ENCODE data around the gene DNAJB6.
A peak's percentile ranks its signal among the peaks of the same experiment; 100 is the strongest.

The DNAJB6 gene

DNA sequence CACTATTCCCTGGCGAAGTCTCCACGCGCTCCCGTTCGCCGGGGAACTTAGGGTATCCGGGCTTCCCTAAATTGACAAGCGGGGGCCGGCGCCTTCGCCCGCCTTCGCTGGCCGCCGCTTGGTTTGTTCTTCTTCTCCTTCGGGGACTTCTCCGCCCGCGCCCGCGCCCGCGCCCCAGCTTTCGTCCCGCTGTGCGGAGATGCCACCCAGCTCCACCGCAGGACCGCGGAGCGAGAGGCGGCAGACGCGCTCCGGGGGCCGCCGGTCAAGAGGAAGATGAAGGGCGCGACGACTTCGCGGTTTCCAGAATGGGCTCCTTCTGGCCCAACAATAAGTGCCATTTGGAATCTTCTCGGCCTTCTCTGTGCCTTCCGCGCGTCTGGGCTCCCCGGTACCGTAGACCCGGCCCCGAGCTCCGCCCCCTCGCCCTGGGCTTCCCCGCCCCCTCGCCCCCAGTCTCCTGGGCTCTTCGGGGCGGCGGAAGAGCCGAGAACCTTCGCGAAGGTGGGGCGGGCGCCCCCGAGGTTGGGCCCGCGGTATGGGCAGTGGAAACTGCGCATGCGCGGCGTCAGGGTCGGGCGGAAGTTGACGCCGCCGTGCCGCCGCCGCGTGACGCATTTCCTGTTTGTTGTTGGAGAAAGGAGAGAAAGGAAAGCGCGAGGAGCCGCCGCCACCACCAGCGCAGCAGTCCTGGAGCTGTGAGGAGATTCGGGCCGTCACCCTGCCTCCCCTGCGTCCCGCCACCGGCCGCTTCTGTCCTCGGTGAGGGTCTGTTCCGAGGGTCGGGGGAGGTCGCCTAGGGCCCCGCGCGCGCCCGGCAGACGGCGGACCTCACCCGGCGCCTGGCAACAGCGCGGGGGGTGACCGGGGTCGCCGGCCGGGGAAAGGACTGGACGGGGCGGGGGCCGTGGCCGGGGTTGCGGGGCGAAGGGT lies at the start of gene DNAJB6:
TSS of gene DNAJB6 (plus strand) at position 622 of the 933 bp plus-strand sequence. CDS start 21,569 bp downstream, outside the sequence.
- peak; percentile 66 to 72 for ATAC-seq

DNA sequence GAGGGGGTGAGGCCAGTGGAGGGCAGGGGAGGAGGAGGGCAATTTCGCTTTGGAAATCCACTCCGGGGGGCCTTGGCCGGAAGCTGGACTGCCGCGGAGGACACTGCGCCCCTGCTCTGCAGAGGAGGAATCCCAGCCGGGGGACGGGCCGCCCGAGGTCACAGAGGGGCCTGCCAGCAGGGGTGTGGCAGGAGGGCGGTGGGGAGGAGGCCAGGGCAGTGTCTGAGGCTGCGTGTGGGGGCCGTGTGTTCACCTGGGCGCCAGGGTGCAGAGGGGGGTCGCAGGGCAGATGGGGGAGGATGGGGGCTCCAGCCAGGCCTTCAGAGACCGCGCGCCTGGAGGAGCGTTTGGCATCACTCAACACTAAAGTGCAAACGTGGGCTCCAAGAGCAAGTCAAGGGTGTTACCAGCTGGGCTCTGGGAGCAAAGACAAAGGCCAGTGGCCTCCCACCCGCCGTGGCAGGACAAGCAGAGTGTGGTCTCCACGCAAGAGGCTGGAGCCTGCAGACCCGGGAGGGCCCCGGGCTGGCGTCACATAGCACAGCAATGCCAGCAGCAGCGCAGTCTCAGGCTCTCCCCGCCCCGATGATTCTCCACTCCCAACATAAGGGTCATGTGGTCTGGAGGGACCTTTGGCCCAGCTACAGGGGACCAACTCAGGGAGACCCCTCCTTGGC lies 45.3 kb upstream of the DNAJB6 start:
- ATAC-seq, result no peak

DNA sequence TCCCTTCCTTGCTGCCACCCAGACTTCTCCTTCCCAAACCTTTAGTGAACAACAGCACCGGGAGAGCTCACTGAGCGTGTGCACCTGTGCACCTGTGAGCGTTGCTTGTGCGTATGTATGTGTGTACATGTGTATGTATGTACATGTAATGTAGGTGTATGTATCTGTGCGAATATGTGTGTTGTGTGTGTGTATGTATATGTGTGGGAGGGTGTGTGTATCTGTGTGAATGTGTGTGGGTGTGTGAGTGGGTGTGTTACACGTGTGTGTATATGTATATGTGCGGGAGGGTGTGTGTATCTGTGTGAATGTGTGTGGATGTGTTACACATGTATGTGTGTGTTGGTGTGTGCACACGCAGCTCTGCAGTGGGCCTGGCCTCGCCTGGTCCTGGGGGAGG lies 44.5 kb upstream of the DNAJB6 start:
- ATAC-seq, result no peak

DNA sequence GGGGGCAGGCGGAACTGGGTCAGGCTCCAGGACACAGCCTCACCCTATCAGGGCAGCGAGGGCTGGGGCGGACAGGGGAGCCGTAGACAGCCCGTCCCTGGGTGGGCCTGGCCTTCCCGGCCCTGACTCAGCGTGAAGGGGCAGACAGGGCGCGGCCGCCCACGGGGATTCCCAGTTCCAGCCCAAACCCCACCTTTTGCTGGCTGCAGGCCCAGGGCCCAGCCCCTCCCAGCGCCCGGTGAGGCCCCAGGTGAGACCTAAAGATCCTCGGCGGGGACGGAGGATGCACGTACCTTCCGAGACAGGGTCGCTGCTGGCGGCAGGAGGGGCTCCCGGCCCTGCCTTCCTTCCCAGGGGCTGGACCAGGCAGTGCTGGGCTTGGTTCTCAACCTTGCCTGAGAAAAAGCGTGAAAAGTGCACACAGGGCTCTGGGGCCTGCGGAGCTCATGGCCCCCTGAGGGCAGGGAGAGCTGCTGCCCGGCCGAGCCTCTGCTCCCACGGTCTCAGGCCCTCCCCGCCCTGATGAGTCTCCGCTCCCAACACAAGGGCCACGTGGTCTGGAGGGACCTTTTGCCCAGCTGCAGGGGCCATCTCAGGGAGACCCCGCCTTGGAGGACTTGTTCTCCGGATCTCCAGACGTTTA lies 43.9 kb upstream of the DNAJB6 start:
- ATAC-seq, result no peak

DNA sequence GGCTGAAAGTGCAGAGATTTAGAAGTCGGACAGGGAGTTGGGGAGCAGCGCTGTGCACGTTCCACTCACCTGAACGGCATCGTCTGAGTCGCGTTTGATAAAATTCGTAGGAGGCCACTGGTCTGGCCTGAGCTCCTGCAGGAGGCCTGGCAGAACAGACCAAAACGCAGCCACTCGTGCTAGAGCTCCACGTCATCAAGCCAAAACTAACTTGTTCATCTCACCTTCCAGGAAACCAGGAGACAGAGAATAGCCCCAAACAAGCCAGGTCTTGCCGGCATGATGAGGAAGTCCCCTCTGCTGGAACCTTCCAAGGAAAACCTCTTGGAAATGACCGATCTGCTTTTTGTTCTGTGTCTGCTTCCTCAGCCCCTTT lies 43.4 kb upstream of the DNAJB6 start:
- no peak for ATAC-seq

DNA sequence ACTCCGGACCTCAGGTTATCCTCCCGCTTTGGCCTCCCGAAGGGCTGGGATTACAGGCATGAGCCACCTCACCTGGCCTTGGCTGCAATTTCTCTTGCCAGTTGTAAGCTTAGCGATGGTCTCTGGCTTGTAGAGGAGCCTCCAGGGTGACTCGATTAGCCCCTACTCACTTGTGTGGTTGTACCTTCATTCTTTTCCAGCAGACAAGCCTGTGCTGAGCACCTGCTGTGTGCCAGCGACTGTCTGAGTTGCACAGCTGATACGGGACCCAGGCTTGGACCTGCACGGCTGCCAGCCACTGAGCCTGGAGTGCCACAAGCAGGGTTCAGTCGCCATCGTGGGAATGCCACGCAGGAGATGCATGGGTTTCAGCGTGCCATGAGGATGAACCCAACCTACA lies 42.0 kb upstream of the DNAJB6 start:
- ATAC-seq, result no peak

DNA sequence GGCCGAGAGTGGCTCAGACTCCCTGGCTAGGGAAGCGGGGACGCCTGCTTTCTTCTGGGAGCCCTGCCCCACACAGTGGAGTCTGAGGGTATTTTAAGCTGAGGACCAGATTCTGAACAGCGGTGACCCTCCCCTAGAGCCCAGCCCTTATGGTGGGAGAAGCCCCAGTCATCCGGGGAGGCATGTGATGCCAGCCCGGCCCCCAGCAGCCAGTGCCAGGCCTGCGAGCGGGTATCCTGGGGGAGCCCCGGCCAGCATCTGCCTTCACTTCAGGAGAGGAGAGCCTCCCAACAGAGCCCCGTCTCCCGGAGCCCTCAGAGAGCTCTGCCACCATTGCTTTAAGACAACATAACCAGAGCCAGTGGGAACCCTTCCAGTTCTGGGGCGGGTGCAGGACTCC lies 41.5 kb upstream of the DNAJB6 start:
- no peak for ATAC-seq

DNA sequence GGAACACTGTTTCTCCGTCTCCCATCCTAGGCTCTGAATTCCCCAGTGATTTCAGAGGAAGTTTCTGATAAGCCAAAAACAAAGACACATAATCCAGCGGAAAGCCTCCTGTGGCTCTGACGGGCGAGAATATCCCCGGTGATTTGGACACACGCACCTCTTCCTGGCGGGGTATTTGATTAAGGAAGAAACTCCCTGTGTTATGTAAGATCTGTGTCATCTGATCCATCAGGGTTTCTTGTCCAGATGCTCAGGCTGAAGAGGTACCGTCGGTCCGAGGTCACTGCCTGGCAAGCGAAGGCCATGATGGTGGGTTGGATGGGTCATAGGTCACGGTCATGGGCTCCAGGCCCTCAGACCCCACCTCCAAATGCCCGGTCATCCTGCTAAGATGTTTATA lies 39.6 kb upstream of the DNAJB6 start:
- ATAC-seq, result no peak

DNA sequence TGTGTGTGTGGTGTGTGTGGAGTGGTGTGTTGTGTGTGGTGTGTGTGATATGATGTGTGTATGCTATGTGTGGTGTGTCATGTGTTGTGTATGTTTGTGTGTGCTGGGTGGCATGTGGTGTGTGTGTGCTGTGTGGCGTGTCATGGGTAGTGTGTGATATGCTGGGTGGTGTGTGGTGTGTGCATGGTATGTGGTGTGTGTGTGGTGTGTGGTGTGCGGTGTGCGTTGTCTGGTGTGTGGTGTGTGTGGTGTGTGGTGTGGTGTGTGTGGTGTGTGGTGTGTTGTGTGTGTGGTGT lies 37.5 kb upstream of the DNAJB6 start:
- no peak for ATAC-seq

DNA sequence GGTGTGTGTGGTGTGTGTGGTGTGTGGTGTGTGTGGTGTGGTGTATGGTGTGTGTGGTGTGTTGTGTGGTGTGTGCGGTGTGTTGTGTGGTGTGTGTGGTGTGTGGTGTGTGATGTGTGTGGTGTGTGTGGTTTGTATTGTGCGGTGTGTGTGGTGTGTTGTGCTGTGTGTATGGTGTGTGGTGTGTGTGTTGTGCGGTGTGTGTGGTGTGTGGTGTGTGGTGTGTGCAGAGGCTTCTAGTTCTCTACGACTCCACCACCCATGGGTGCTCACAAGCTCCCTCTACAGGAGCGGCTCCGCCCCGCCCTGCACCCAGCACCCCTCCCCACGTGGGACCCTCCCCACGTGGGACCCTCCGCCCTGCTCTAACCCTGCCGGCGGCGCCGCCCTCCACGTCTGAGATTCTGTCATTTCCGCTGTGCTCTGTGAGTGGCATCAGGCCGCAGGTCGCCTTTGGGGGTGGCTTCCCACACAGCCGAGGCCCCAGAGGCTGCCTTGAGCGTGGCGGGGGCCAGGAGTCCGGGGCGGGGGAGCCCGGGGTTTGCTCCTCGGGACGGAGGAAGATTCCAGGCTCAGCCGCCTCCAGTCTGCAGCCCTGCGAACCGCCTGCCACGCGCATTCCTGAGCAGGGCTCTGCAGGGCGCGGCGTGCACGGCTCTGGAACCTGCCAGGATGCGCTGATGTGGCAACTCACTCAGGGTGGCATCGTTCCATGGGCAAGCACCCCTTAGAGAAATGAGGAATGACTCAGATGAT lies 37.0 kb upstream of the DNAJB6 start:
- no peak for ATAC-seq

DNA sequence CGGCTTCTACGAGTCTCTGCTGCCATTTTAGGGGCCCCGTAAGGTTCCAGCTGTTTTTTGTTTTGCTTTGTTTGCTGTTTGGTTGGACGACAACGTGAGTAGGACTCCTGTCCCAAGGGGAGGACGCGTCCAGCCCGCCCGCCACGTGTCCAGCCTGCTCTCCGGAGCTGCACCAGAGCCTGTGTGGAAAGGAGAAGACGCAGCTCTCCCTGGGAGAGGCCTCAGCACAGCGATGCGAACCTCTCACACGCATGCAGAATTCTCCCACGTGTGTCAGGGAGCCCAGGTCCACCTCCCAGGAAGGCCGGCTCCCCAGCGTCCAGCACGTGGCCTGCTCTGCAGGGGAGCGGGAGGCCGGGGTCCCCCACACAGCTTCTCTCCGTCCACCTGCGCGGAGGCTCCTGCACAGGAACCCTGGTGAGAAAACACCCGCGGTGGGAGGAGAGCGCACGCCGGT lies 36.4 kb upstream of the DNAJB6 start:
- no peak for ATAC-seq

DNA sequence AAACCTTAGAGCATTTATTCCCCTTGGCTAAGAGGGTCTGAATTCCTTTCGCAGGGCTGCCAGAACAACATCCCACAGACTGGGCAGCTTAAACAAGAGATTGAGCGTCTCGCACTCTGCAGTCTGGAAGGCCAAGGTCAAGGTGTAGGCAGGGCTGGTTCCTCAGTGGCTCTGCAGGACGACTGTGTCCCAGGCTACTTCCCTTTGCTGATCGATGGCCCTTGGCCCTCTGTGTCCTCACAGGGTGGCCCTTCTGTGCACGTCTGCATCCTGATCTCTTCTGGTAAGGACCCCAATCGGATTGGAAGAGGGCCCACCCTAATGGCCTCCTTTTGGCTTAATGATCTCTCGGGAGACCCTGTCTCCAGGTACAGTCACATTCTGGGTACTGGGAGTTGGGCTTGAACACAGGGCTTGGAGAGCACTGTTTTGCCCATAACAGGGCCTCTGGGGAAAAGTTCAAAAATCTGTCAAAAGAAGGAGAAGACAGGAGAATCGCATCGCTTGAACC lies 35.1 kb upstream of the DNAJB6 start:
- no peak for ATAC-seq

DNA sequence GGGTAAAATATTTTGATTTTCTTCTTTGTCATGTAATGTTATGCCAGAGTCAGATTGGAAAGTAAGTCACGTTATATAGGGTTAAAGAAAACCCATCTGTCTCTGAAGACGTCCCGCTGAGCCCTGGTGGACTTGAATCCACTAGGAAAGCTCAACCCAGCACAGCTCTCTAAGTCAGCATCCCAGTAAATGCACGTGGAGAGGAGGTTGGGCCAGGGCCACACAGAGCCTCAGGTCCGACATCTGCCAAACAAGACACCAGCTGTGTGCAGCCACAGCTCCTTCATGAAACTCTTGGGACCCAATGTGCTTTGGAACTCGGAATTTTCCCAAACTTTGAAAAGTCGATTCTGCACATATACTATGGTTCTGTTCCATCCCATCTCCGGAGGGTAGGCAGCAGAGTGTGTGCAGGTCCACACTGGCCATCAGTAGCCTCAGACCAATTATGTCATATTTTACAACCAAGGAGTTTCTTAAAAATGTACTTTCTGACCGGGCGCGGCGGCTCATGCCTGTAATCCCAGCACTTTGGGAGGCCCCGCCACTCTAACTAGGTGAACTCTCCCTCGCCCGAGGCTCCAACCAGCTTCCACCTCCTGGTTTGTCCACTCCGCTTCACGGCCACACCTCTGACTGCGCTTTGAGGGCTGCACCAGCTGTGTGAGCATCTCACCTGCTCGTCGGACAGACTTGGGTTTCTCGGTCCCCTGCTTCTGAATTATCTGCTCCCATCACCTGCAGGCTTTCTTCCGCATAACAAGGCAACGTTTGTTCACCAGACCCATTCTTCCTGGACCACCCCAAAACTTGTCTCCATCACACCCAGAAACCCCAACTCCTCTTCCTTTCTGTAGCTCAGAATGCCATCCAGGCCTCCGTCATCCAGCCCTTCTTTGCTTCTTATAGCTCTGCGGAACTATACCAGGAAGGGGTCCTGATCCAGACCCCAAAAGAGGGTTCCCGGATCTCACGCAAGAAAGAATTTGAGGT lies 29.7 kb upstream of the DNAJB6 start:
- ATAC-seq, result no peak

DNA sequence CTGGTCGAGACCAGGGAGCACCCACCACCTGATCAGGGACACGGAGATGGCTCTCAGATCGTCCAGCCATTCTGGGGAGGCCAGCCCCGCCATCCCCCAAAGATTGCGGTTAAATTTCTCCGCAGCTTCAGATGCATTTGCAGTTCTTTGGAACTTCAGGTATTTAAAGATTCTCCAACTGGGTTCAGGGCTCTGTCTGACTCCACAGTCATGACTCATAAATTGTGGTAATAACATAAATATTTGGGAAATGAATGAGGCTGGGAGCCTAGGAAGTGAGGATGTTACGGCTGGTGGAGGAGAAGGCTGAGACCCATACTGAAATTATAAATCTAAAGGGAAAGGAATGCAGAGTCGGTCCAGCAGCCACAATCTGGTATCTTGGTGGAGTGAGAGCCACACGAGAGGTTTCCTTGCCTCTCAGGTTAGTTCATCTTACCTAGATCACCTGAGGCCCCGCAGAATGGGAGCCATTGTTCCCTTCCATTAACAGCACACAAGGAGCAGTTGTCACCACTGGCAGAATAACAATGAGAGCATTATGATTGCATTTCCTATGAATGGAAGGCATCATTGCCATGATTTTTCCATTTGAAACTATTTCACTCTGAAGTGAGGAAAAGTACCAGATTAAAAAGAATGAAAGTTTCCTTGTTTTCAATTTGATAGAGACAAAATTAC lies 26.7 kb upstream of the DNAJB6 start:
- ATAC-seq, result no peak

DNA sequence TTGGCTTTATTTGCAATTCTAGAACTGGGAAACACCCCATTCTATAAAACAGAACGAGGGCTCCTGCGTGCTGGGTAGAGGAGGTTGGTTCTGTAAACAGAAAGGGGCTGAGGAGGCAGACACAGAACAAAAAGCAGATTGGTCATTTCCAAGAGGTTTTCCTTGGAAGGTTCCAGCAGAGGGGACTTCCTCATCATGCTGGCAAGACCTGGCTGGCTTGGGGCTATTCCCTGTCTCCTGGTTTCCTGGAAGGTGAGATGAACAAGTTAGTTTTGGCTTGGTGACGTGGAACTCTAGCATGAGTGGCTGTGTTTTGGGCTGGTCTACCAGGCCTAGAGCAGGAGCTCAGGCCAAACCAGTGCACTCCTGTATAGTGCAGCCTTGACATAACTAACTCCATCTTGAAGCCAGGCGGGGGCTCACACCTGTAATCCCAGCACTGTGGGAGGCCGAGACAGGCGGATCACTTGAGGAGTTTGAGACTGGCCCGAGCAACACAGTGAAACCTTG lies 26.1 kb upstream of the DNAJB6 start:
- ATAC-seq, result no peak

DNA sequence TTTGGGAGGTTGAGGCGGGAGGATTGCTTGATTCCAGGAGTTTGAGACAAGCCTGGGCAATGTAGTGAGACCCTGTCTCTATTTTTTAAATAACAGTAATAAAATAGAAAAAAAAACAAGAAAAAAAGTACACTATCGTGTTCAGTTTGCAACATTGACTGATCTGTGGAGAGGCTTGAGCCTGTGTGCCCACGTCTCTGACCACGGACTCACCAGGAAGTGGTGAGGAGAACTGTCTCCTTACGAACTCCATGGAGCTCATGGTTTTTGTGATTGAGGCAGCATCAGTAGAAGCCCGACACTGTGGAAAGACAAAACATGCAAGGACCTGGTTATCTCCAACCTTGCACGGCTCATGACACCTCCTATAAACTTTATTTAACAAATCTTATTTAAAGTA lies 23.9 kb upstream of the DNAJB6 start:
- no peak for ATAC-seq

DNA sequence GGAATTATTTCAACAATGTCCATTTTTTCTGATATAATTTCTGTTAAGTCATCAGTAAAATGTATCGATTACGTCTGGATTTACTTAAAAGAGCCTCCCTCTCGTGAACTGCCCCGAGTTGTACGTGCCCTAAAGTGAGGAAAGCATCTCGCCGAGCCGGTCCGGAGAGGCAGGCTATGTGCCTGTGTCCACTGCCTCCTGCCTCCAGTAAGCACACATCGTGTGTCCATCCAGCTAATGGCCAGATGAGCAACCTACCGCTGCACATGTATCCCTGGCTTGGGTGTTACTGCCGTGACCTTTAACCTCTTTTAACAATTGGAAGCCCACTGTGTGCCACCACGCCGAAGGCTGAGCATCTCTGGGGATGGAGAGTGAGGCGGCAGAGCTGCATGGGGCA lies 23.2 kb upstream of the DNAJB6 start:
- ATAC-seq, result no peak

DNA sequence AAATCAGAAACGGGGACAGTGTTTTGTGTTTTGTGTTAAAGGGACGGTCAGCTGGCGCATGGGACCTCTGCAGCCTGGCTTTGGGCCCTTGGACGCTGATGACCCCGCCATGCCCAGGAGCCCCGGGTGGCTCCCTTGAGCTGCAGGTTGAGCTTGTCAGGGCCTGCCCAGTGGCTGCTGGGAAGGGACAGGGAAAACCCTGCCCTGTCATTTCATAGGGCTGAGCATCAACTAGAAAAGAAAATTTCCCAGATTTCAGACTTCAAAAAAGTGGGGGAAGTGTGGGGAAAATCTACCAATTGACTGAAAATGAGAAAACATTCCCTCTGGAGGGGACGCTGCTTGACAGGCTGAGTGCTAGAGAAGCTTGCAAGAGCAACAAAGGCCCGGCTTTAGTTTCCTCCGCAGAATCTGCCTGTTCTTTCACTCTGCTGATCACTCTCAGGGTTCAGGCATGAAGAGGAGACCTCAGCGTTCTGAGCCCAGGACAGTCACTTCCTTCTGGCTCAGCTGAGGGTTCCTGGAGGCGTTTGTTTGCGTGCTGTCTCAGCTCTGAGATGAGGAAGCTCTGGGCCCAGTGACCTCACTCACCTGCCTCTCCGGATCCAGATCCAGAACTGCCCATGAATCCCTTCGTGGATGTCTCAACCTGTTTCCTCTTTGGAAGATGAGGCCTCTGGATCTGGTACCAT lies 18.6 kb upstream of the DNAJB6 start:
- ATAC-seq, result peak; percentile 55 to 67

DNA sequence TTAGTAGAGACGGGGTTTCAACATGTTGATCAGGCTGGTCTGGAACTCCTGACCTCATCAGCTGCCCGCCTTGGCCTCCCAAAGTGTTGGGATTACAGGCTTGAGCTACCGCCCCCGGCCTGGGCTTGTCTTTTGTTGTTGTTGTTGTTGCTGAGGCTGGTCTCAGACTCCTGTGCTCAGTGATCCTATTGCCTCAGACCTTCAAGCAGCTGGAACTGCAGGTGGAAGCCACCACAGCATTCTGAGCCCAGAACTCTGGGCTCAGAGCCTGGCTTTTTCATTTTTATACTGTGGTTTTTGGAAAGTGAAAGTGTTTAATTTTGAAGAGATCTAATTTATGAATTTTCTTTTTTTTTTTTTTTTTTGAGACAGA lies 16.2 kb upstream of the DNAJB6 start:
- peak in 1 of 2 donors; percentile 24 for ATAC-seq

DNA sequence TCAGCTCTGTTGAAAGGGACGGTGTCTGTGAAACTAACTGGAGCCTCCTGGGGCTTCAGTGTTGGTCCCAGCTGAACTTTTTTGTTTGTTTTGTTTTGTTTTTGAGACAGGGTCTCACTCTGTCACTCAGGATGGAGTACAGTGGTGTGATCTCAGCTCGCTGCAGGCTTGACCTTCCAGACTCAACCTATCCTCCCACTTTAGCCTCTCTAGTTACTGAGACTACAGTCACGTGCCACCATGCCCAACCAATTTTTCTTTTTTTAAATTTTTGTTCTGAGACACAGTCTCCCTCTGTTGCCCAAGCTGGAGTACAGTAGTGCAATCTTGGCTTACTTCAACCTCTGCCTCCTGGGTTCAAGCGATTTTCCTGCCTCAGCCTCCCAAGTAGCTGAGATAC lies 13.4 kb upstream of the DNAJB6 start:
- ATAC-seq, result no peak

All from activated CD4-positive, CD25-positive, alpha-beta regulatory T cell treated with anti-CD3 and anti-CD28 coated beads, Interleukin-2, amount 50 U/mL, for 24 hours (primary cell).